ENCODE measurements around the gene DYNC2LI1.
"Not testable (repeated sequence)": the region's sequence is repeated elsewhere in the genome, so short reads cannot be mapped to it uniquely, and the experiment has no call there.

Gene DYNC2LI1
- total RNA-seq = 3.7 to 4.6 reads per million in 2 donors

DNA sequence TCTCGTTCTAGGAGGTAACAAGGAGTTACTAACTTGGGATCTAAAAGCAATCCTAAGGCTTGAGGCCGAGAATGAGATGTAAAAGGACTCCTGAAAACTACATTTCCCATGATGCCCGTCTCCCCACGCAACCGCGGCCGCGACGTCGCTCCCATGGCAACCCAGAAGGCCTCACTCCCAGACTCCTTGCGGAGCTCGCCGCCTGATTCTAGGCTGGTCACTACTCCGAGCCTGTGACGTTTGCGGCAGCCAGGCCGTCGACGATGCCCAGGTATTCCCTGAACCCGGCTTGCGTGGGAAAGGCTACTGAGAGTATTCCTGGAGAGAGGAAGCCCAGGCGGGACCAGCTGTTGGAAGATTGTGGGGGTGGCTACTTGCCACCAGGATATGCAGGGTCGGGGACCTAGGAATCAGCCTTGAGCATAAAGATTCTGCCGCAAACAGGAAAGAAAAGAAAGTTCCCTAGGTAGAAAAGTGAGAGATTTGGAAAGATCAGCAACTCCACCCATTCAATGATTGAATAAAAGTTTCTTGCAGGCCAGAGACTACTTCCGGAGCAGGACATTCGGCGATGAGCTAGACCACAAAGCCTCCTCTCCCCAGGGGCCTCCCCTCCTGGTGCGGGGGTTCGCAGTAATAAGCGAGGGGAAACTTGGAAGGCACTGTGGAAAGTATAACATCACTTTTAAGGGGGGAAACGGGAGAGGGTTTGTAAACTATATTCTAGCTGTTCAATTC lies at the start of gene DYNC2LI1:
Gene DYNC2LI1 (plus strand): TSS at position 164 of the 738 bp plus-strand sequence. CDS start 100 bp downstream, at position 264.
- DNase-seq = peak; percentile 19 to 88 (median 58)

GRCh38 chr2:43724728-43725526 lies 48.9 kb upstream of the DYNC2LI1 start:
- peak in 1 of 5 experiments; percentile 26 for DNase-seq

- no peak for DNase-seq
These were observed 48.1 kb upstream of the DYNC2LI1 start for GRCh38 chr2:43725711-43726246.

GRCh38 chr2:43726961-43727633 lies 46.7 kb upstream of the DYNC2LI1 start:
- DNase-seq = not testable (repeated sequence)

DNA sequence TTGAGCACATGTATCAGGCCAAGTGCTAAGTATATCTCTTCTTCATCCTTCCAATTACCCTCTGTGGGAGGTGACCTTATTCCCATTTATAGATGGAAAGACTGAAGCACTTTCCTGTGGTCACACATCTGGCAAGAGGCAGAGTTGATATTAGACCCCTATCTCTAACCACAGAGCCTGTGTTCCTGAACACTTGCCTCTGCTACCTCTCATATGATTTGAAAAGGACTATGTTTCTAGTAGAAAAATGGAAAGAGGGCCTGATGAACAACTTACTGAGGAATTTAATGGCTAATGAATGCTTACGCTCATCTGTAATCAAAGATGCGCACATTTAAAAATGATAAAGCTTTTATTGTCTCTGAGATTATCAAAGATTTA lies 46.2 kb upstream of the DYNC2LI1 start:
- DNase-seq = no peak

DNA sequence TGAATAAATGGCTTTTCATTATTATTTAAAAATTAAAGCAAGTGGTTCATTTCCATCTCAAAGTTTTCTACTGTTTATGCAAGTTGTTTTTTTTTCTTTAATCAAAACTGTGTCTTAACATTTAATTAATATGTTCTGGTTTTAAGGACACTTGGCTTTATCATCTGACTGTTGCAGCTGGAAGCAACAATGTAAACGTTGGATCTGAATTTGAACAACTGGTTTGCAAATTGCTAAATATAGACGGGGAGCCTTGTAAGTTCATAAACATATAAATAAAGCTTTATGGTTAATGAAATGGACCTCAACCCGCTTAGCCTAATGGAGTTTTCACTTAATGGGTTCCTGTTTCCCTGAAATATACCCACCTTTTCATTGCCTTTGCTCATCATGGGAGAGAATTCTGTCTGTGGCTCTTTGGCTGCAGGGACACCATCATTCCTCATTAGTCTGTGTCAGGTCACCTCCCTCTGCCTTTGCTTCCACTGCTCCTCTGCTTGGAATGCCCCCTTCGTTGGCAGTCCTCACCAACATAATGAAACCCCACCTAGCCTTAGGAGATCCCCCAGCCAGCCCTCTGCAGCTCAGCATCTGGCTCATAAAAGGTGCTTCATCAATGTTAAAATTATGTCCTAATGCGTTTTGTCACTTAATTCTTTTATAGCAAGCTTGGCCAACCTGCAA lies 44.2 kb upstream of the DYNC2LI1 start:
- no peak for DNase-seq

- no peak for DNase-seq
These were observed 42.6 kb upstream of the DYNC2LI1 start for GRCh38 chr2:43731211-43731610.

DNA sequence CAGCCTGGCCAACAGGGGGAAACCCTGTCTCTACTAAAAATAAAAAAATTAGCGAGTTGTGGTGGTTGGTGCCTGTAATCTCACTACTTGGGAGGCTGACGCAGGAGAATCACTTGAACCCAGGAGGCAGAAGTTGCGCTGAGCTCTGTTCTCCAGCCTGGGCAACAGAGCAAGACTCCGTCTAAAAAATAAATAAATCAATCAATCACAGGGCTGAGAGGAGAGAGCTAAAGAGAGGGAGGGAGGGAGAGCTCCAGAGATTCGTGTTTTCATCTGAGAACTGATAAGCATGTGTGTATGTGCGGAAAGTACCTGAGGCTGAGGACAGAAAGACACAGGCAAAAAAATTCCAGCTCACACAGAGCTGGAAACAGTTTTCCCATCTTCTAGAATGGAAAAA lies 37.2 kb upstream of the DYNC2LI1 start:
- DNase-seq = peak in 1 of 5 experiments; percentile 11

DNA sequence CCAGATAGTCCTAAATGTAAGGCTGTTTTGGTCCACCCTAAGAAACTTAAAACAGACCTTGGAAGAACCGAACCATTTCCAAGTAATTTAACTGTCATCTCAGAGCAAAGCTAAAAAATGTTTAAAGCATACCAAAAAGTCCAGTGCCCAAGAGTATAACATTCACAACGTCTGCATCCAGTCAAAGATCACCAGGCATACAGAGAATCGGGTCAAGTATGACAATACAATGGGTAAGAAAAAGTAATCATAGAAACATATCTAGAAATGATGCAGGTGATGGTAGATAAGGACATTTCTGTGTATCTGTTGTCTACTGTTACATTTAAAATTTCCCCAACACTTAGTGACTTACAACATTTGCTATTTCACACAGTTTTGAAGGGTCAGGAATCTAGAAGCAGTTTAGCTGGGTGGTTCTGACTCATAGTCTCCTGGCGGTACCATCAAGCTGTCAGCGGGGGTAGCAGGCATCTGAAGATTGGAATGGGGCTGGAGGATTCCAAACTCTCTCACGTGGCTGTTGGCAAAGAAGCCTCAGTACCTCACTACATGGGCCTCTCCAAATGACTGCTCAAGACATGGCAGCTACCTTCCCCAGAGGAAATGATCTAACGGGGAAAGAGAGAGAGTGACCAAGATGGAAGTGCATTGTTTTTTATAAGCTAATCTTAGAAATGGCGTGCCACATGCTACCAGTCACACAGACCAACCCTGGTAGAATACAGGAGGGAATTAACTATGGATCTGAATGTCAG lies 36.6 kb upstream of the DYNC2LI1 start:
- DNase-seq = peak in 1 of 5 experiments; percentile 67

DNA sequence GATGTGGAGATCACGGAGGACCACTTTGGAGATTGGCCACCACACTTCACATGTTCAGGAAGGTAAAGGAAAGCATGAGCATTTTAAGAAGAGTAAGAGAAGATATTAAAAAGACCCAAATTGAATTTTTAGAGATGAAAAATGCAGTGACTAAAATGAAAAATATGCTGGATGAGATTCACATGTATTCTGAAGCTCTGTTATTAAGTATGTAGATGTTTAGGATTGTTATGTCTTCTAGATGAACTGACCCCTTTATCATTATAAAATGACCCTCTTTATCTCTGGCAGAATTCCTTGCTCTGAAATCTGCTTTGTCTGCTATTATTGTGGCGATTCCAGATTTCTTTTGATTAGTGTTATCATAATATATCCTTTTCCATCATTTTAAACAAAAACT lies 36.0 kb upstream of the DYNC2LI1 start:
- DNase-seq = no peak

- no peak for DNase-seq
These were observed 35.6 kb upstream of the DYNC2LI1 start for GRCh38 chr2:43738257-43738656.

DNA sequence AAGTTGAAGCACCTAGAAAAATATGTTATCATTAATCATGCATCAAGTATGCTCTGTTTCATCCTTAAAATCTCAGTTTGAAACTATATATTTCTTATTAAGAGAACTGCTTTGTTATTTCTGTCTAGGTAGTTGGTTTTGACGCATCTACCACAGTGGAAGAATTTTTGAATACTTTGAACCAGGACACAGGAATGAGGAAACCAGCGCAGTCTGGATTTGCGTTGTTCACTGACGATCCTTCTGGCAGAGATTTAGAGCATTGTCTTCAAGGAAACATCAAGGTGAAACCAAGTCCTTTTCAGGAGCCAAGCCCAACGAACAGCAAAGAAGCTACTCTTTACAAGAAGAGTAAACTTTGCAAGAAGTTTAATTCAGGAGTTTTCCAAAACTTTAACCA lies 30.1 kb upstream of the DYNC2LI1 start:
- DNase-seq = no peak

DNA sequence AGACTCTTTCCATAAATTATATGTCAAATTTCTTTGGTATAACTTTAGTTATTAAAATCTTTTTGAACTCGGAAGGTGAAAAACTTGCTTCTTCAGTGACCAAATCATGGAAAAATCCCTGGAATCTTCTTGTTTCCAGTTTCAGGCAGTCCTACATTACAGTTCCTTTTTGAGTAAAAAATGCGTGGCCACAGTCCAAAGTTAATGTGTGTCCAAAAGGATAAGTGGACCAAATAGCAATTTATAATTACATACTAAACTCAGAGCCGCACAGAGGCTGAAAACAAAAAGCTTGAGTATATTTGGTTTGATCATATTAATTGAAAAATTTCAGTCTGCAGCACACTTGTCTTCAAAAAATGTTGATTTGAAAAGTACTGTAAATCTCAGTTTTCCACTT lies 28.4 kb upstream of the DYNC2LI1 start:
- no peak for DNase-seq

GRCh38 chr2:43748333-43748732 lies 25.5 kb upstream of the DYNC2LI1 start:
- no peak for DNase-seq

DNA sequence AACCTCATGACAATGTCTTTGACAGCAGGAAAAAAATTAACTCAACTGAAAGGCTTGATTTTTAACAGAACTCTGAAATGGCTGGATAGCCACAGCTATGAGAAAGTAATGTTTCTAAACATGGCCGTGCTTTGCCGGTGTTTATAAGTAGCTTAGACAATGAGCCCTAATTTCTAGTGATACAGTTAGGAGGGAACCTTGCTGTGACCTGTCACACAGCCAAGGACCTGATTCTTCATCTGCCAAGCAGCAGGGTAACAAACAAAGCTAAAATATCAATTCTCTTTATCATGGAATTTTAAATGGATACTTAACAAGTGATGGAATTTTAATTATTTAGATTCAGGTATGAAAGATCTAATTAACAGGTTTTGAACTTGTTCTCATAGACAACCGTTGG lies 24.3 kb upstream of the DYNC2LI1 start:
- DNase-seq = no peak

GRCh38 chr2:43751476-43751990 lies 22.3 kb upstream of the DYNC2LI1 start:
- no peak for DNase-seq

DNA sequence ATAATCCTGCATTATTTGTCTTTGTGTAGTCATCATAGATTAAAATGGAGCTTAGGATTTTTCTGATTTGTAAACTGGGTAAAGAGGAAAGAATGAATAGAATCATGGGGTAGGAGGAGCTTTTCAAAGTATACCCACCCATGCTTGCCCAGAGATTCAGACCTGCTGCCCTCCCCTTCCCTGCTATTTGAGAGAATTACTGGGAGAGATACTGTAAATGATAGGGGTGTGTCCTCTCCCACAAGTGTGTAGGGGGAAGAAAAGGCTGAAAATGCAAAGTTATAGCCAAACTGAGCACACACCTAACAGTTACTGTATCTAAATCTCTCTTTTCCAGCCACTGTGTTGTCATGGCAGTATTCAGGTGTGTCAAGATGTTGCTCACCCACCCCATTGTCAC lies 21.5 kb upstream of the DYNC2LI1 start:
- no peak for DNase-seq

DNA sequence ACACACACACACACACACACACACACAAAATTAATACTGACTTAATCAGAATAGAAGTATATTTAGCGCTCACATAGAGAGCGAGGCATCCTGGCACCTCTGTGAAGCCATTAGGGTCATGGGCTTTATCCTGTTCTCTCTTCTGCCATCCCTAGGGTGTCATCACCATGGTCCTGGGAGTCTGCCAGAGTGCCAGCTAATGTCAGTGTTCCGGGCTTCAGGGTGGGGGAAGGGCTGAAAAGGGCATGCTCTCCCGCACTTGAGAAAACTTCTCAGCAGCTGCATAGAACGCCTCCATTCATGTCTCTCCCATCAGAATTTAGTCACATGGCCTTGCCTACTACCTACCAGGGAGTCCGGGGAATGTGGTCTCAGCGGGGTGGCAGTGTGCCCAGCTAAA lies 19.7 kb upstream of the DYNC2LI1 start:
- no peak for DNase-seq

DNA sequence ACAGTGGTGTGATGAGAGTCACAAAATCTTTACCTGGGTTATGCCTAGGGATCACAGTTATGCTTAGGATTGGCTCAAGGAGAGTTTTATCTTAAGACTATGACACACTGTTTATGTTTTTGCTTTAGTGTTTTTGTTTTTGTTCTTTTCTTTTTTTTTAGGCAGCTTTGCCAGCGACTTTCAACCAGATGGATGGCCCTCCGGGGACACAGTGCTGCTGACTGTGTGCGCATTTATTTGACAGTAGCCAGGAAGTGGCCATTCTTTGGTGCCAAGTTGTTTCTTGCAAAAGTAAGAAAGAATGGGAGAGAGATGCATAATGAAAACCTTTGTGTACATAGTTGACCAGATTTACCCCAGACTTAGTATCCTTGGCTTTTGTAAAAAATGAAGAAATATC lies 15.1 kb upstream of the DYNC2LI1 start:
- no peak for DNase-seq

DNA sequence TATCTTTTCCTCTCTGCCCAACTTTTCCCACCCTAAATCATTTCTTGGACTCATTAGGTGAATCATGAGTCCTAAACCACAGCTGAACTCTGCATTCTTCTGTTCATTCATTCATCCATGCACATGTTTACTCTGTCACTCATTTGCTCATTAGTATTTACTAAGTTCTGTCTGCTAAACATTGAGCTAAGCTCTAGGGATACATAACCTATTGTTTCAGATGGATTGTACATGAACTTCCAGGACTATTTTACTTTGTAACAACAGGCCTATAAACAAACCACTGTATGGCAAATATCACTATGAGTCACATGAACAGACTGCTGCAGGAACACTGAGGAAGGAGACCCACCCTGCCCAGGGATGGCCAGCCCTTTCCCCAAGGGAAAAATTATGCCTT lies 14.6 kb upstream of the DYNC2LI1 start:
- no peak for DNase-seq

DNA sequence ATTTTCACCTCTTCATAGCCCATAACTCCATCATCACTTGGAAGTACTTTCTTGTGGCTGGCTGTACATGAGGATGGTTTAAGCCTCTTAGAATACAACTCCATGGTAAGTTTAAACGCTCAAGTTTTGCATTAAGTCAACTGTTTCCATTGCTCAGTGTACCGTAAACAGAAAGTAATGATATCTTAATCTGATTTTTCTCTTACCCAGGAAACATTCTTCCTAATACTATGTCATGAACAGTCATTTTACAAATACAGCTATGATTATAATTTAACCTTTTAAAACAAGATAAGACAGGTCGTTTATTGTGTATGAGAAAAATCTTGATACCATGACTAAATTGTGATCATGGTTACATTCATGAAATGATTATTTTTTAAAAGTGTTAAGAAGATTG lies 11.6 kb upstream of the DYNC2LI1 start:
- DNase-seq = peak in 1 of 5 experiments; percentile 84

GRCh38 chr2:43763091-43763490 lies 10.7 kb upstream of the DYNC2LI1 start:
- DNase-seq = no peak

All from T-helper 2 cell (primary cell).